H1 (cell line): ENCODE data around the gene MEI1. TPM values are rescaled to one million over a fixed set of nuclear protein-coding genes. Genes with fewer than 3 reads are reported as not detected.

Experiments
- CTCF ChIA-PET: fragments of 300-600 bp; sonication (Branson Sonifier 250); formaldehyde crosslinking; loops from one replicate; lab custom pipeline; 2021; ENCODE audit not compliant: partially characterized antibody; lab: Charles Lee
- POLR2A ChIA-PET: fragments of 300-600 bp; sonication (Branson Sonifier 250); formaldehyde crosslinking; loops from one replicate; lab custom pipeline; 2021; ENCODE audit warnings: inconsistent platforms; ENCODE audit not compliant: partially characterized antibody; lab: Charles Lee
- DNase-seq, 2 experiments: peaks; one replicate each; pipeline versions ENCODE4 v3.0.0 to v3.0.0-alpha.2; 2010 to 2022; ENCODE audit warnings: low spot score in 2 of 2, low read depth in 1 of 2, mixed read lengths in 1 of 2
- FAIRE-seq: peaks from 2 replicates; lab custom pipeline; 2011; peaks lifted over from hg19 to GRCh38; lab: Jason Lieb, UNC
- H2AFZ ChIP-seq: 2 replicates; pipeline ENCODE4 v1.8.1; 2012; ENCODE audit warnings: low read length, inconsistent platforms
- H2AK5ac ChIP-seq: 2 replicates; pipeline ENCODE4 v1.6.1; 2013; ENCODE audit warnings: low read depth, low read length
- H2BK120ac ChIP-seq: replicated peaks from 2 replicates; pipeline ENCODE3; 2013; ENCODE audit warnings: low read depth, low read length, inconsistent platforms
- H2BK12ac ChIP-seq: 2 replicates; pipeline ENCODE4 v1.6.1; 2013; ENCODE audit warnings: low read depth, low read length
- H2BK15ac ChIP-seq: 2 replicates; pipeline ENCODE4 v1.6.1; 2013; ENCODE audit warnings: low read length
- H2BK20ac ChIP-seq: 2 replicates; pipeline ENCODE4 v1.6.1; 2013; ENCODE audit warnings: low read length
- H2BK5ac ChIP-seq: 2 replicates; pipeline ENCODE4 v1.6.1; 2013; ENCODE audit warnings: low read depth, low read length
- H3K14ac ChIP-seq: 2 replicates; pipeline ENCODE4 v1.6.1; 2013; ENCODE audit warnings: inconsistent platforms; ENCODE audit not compliant: insufficient read length
- H3K18ac ChIP-seq: 2 replicates; pipeline ENCODE4 v1.6.1; 2013; ENCODE audit warnings: low read length; ENCODE audit errors: extremely low read depth
- H3K23ac ChIP-seq: 2 replicates; pipeline ENCODE4 v1.6.1; 2013; ENCODE audit warnings: inconsistent platforms; ENCODE audit not compliant: insufficient read length
- H3K23me2 ChIP-seq: 2 replicates; pipeline ENCODE4 v1.6.1; 2013; ENCODE audit warnings: low read depth, low read length
- H3K27ac ChIP-seq: 2 replicates; pipeline ENCODE4 v1.6.1; 2011; ENCODE audit warnings: low read depth, low read length, inconsistent platforms
- H3K27me3 ChIP-seq, 4 experiments: replicated peaks in 1 of 4; 1 replicate in 1 of 4; 2 replicates in 3 of 4; pipeline versions ENCODE4 v1.6.1 to v1.8.1; 2011 to 2013; ENCODE audit warnings: low read length in 3 of 4, mild to moderate bottlenecking in 3 of 4, inconsistent platforms in 2 of 4, mixed read lengths in 2 of 4, moderate library complexity in 1 of 4; ENCODE audit not compliant: control insufficient read depth in 3 of 4, insufficient read depth in 3 of 4; ENCODE audit errors: extremely low read depth in 1 of 4
- H3K36me3 ChIP-seq, 4 experiments: 2 replicates each; pipeline versions ENCODE4 v1.6.1 to v1.8.1; 2011 to 2013; ENCODE audit warnings: mild to moderate bottlenecking in 4 of 4, low read length in 3 of 4, moderate library complexity in 2 of 4, control low read depth in 1 of 4, inconsistent platforms in 1 of 4; ENCODE audit not compliant: insufficient read depth in 4 of 4, control insufficient read depth in 2 of 4
- H3K4ac ChIP-seq: replicated peaks from 2 replicates; pipeline ENCODE3; 2013; ENCODE audit warnings: low read length, low read depth, mixed read lengths, inconsistent platforms; ENCODE audit not compliant: insufficient read length
- H3K4me1 ChIP-seq, 4 experiments: replicated peaks in 1 of 4; 1 replicate in 1 of 4; 2 replicates in 3 of 4; pipeline versions ENCODE4 v1.6.1 to v1.8.1; 2011 to 2013; ENCODE audit warnings: low read length in 3 of 4, inconsistent platforms in 2 of 4, mixed read lengths in 1 of 4; ENCODE audit not compliant: insufficient read depth in 4 of 4, control insufficient read depth in 3 of 4
- H3K4me2 ChIP-seq, 2 experiments: 2 replicates each; pipeline versions ENCODE4 v1.6.1 to v1.8.1; 2011 to 2013; ENCODE audit warnings: low read depth in 2 of 2, low read length in 2 of 2, control low read depth in 1 of 2, inconsistent platforms in 1 of 2, mild to moderate bottlenecking in 1 of 2; ENCODE audit not compliant: insufficient read depth in 1 of 2
- H3K4me3 ChIP-seq, 4 experiments: fragments of 200-600, 300-600 bp in 1 of 4; sonication (generic), shearing (Covaris generic), sonication (Bioruptor Twin) in 1 of 4; 2 replicates each; pipeline versions ENCODE4 v1.5.1 to v1.8.1; 2011 to 2016; ENCODE audit warnings: low read length in 4 of 4, low read depth in 3 of 4, control low read depth in 2 of 4, inconsistent platforms in 2 of 4, mild to moderate bottlenecking in 2 of 4, mixed read lengths in 1 of 4, moderate library complexity in 1 of 4; ENCODE audit not compliant: insufficient read depth in 2 of 4; ENCODE audit errors: extremely low read depth in 1 of 4
- H3K56ac ChIP-seq: replicated peaks from 2 replicates; pipeline ENCODE3; 2013; ENCODE audit warnings: low read depth, mild to moderate bottlenecking, mixed read lengths, low read length, inconsistent platforms; ENCODE audit not compliant: insufficient read length
- H3K79me1 ChIP-seq: 2 replicates; pipeline ENCODE4 v1.6.1; 2013; ENCODE audit warnings: low read depth, low read length, control low read depth
- H3K79me2 ChIP-seq, 2 experiments: 2 replicates each; pipeline versions ENCODE4 v1.6.1 to v1.8.1; 2012 to 2013; ENCODE audit warnings: low read length in 2 of 2, mild to moderate bottlenecking in 2 of 2, inconsistent platforms in 1 of 2; ENCODE audit not compliant: insufficient read depth in 2 of 2, control insufficient read depth in 1 of 2
- H3K9ac ChIP-seq, 4 experiments: replicated peaks in 1 of 4; 1 replicate in 1 of 4; 2 replicates in 3 of 4; pipeline versions ENCODE4 v1.6.1 to v1.8.1; 2011 to 2013; ENCODE audit warnings: low read depth in 3 of 4, low read length in 3 of 4, control low read depth in 2 of 4, mild to moderate bottlenecking in 2 of 4, moderate library complexity in 2 of 4, inconsistent platforms in 1 of 4; ENCODE audit errors: extremely low read depth in 1 of 4
- H3K9me3 ChIP-seq, 2 experiments: 2 replicates each; pipeline versions ENCODE4 v1.6.1 to v1.8.1; 2012 to 2013; ENCODE audit warnings: mild to moderate bottlenecking in 2 of 2, moderate library complexity in 2 of 2, control low read depth in 1 of 2, inconsistent platforms in 1 of 2, low read depth in 1 of 2, low read length in 1 of 2, mixed read lengths in 1 of 2; ENCODE audit not compliant: insufficient read depth in 2 of 2
- H4K20me1 ChIP-seq, 2 experiments: replicated peaks in 1 of 2; 2 replicates each; pipeline versions ENCODE3 to v1.8.1; 2011 to 2013; ENCODE audit warnings: inconsistent platforms in 2 of 2, low read length in 2 of 2, mild to moderate bottlenecking in 1 of 2; ENCODE audit not compliant: insufficient read depth in 2 of 2, control insufficient read depth in 1 of 2
- H4K5ac ChIP-seq: 2 replicates; pipeline ENCODE4 v1.6.1; 2013; ENCODE audit warnings: low read length, low read depth, mixed read lengths, inconsistent platforms; ENCODE audit not compliant: insufficient read length
- H4K8ac ChIP-seq: 2 replicates; pipeline ENCODE4 v1.8.0; 2013; ENCODE audit warnings: mild to moderate bottlenecking, moderate library complexity, low read length, inconsistent platforms; ENCODE audit not compliant: insufficient read depth; ENCODE audit errors: extremely low read depth
- H4K91ac ChIP-seq: replicated peaks from 2 replicates; pipeline ENCODE3; 2013; ENCODE audit warnings: low read length, mixed read lengths, inconsistent platforms; ENCODE audit not compliant: insufficient read length
- BACH1 ChIP-seq: IDR thresholded peaks from 2 replicates; pipeline ENCODE4 v1.6.1; 2012; ENCODE audit warnings: low read length, improper control_type of control experiment
- HDAC6 ChIP-seq: IDR thresholded peaks from one replicate; pipeline ENCODE4 v1.7.1; 2012; ENCODE audit warnings: low read depth, mild to moderate bottlenecking, inconsistent platforms, low read length, moderate library complexity
- JUND ChIP-seq: IDR thresholded peaks from 2 replicates; pipeline ENCODE4 v1.6.1; 2011; ENCODE audit warnings: mild to moderate bottlenecking, improper control_type of control experiment, low read length
- RNF2 ChIP-seq: fragments of 200-900, 300-1000 bp; sonication (generic); IDR thresholded peaks from 2 replicates; pipeline ENCODE4 v1.7.1; 2016; ENCODE audit warnings: borderline replicate concordance, low read depth, mild to moderate bottlenecking, antibody characterized with exemption, low read length; ENCODE audit not compliant: poor library complexity, severe bottlenecking; ENCODE audit errors: missing control alignments
- SIN3A ChIP-seq, 2 experiments: IDR thresholded peaks in 1 of 2; conservative IDR thresholded peaks in 1 of 2; 2 replicates each; pipeline ENCODE4 v1.6.1; 2011 to 2012; ENCODE audit warnings: low read length in 2 of 2, improper control_type of control experiment in 1 of 2, low read depth in 1 of 2, mild to moderate bottlenecking in 1 of 2
- WGBS, 2 experiments: shearing (Covaris generic) in 1 of 2; methylation state at CpG; one replicate each; pipeline versions ENCODE4 v1.1.6 to v1.1.7; 2013 to 2015; ENCODE audit warnings: low lambda C conversion rate in 2 of 2, mixed read lengths in 2 of 2, inconsistent platforms in 1 of 2, low coverage in 1 of 2, missing lambda C conversion rate in 1 of 2; ENCODE audit not compliant: insufficient replicate concordance in 2 of 2, insufficient coverage in 1 of 2, insufficient read length in 1 of 2; ENCODE audit errors: extremely low coverage in 1 of 2, missing lambda C conversion rate in 1 of 2; 5-methylcytosine and 5-hydroxymethylcytosine counted together
- polyA plus RNA-seq, 7 experiments: library from polyadenylated mRNA; depleted of rRNA in 3 of 7; stranded (reverse) in 5 of 7; unstranded in 2 of 7; fragments of >200 nt in 5 of 7; fragments of 200-250 nt in 2 of 7; gene quantifications; 1 replicate in 5 of 7; 2 replicates in 1 of 7; 4 replicates in 1 of 7; pipeline versions ENCODE4 v1.2.1 to v1.2.3, GENCODE V29; 2011 to 2013; ENCODE audit warnings: missing spikeins in 2 of 7, mixed read lengths in 2 of 7
- total RNA-seq: library from RNA; stranded (reverse); fragmentation: NEBNext Ultra II Directional; extraction: Animal tissue kit (Norgen Biotek cat#: 25700); gene quantifications from 2 replicates; pipeline ENCODE4 v1.2.1, GENCODE V29; 2021

MEI1 gene
- total and polyA plus RNA-seq, 2 of the 8 experiments (the other 6 are each of a cell fraction or from before 2014, with no cell fraction given), result 0.27 to 0.54 TPM

DNA sequence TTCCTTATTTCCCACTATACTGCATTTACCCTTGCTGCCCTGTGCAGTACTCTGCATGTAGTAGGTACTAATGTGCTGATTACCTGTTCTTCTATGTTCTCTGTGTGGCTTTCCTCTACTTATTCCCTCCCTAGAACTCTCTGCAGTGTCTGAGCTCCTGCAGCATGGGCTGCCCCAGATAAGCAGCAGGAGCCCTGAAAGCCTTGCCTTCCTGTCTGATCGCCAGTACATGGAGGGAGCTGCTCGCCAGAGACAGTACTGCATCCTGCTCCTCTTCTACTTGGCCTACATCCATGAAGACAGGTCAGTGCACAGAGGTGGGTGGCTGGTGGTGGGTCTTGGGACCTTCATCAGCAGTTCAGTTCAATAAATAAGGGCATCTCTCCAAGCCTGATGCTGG, 58.9 kb downstream of the MEI1 start:
- H3K4me1 ChIP-seq, result peaks cover 0 to 7% (median 4%) of the 10 kb centered on the region in 4 experiments; a peak in 5 of 7 replicates
- no peak overlapping the region for H3K23ac ChIP-seq
- no peak overlapping the region for H2BK120ac ChIP-seq
- H3K9me3 ChIP-seq, result no peaks in the 10 kb centered on the region
- H3K9ac ChIP-seq, result no peak overlapping the region
- no peak overlapping the region for H2AK5ac ChIP-seq
- no peaks in the 10 kb centered on the region for H3K79me1 ChIP-seq
- H4K5ac ChIP-seq, result no peak overlapping the region
- H3K4me2 ChIP-seq, result no peak overlapping the region
- H3K18ac ChIP-seq, result no peak overlapping the region
- ChIA-PET POLR2A (no interaction called here), CTCF (interaction anchor here (1.1 to 5.1 kb wide), 4 partner anchors 10 to 101 kb away, joined by 3 to 26 read pairs (median 13); no protein-coding TSS in a partner anchor)
- H2BK5ac ChIP-seq, result no peak overlapping the region
- H3K27ac ChIP-seq, result no peak overlapping the region
- H3K36me3 ChIP-seq, result no peaks in the 10 kb centered on the region
- H3K27me3 ChIP-seq, result no peaks in the 10 kb centered on the region; a peak in 1 of 7 replicates
- no peaks in the 10 kb centered on the region for H3K79me2 ChIP-seq
- H2BK20ac ChIP-seq, result no peak overlapping the region
- H3K14ac ChIP-seq, result no peak overlapping the region
- H3K4me3 ChIP-seq, result no peak overlapping the region
- no peak overlapping the region for H4K8ac ChIP-seq
- H2BK15ac ChIP-seq, result no peak overlapping the region; the same call in 1 of the 2 replicates
- no peak overlapping the region for H2AFZ ChIP-seq
- no peaks in the 10 kb centered on the region for H4K20me1 ChIP-seq
- no peaks in the 10 kb centered on the region for H3K23me2 ChIP-seq
- DNase-seq (no peak), FAIRE-seq (no peak)
- 77% methylated on average over 2 of the region's 2 CpGs; no CpG with 5 or more reads in 1 of the 2 experiments for WGBS, 2 experiments
- H4K91ac ChIP-seq, result no peak overlapping the region
- no peak overlapping the region for H3K4ac ChIP-seq
- no peak overlapping the region for H3K56ac ChIP-seq
- H2BK12ac ChIP-seq, result no peak overlapping the region
- TF ChIP-seq HDAC6 (no peak), JUND (no peak), SIN3A (conservative IDR thresholded peaks at IDR 0.05 in 1 of 2, IDR thresholded peaks at IDR 0.05 in 1 of 2; ENCODE audit: low read depth in 1 of 2, low read length in 2 of 2) (no peak), RNF2 (no peak), BACH1 (no peak)
